ENCODE results near the gene NCMAP.
"Not testable (repeated sequence)": the region's sequence is repeated elsewhere in the genome, so short reads cannot be mapped to it uniquely, and the experiment has no call there.

The NCMAP gene, protein sequence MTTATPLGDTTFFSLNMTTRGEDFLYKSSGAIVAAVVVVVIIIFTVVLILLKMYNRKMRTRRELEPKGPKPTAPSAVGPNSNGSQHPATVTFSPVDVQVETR

DNA sequence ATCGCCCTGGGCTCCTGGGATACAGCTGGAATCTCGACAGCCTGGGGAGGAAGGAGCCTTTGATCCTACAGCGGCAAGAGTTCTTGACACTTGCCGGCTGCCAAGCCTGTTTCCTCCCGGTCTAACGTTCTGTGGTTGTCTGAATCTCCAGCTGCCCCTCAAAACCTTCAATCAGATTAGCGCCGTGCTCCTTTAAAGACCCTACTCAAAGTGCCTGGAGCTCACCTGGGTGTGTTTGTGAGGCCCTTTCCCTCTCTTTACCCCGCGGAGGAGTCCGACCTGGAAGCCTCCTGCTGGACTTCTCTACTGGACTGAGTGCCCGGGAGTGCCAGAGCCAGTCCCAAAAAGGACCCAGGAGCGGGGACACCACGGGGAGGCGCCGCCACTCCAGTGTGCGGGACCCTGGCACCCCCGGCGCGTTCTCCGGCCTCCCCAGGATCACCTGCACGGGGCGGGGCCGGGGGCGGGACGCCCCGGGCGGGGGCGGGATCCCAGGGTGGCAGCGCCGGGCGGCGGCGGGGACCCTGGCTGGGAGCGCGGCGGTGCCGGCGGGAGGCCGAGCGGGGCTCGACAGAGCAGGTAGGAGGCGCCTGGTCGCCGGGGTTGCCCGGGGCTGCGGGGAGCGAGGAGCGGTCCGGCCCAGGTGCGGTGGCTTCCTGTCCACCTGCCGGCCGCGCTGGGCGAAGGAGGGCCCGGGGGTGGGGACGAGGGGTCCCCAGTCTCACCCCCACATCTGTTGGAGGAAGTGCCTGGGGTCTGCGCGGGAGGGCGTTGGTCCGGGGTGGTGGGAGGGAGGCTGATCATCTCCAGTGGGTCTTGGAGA lies at the start of gene NCMAP:
NCMAP (plus strand) TSS at position 497 of the 823 bp plus-strand sequence. CDS start 39,344 bp downstream, outside the sequence.
- DNase-seq (ENCODE audit: low read depth) = peak; percentile 26

DNA sequence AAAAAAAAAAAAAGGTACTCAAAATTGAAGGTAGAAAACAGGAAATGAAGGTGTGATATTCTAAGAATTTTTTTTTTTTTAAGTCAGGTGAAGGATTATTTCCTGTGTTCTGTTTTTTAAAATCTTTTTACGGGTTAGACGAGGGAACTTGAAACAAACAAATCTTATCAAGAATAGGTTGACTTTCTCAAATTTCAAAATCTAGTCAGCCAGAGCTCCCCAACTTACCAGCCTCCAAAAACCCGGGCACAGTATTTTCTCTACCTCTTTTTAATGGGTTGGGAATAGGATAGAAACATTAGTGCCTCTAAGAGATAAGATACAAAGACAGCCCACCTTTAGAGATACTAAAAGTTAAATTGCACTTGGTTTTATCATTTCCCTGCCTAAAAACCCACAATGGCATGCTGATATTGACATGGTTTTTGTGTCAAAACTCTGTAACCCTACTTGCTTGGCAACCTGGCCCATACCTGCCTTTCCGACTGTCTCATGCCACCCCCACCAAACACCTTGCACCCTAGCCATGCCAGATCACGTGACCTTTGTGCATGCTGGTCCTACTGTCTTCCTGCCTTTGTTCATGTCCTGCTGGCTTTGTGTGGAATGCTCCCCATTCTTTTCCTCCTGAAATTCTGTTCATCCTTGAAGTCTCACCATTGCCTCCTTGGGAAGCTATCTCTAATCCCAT lies 49.1 kb upstream of the NCMAP start:
- DNase-seq (ENCODE audit: low read depth) = no peak

DNA sequence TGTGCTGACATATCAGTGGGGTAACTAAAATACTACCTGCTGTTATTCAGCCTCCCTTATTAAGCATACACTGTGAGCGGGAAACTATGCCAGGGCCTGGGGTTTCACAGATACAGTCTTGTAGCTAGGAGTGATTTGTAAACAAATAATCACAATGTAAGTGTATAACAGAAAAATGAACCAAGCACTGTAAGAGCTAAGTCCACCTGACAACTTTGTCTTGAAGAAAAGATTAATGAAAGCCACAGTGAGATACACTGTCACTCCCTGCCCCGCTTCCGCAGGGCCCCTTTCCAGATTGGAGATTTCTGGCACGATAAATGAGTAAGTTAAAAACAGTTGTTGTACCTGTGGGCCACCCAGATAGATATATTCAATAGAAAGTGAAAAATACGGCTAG lies 48.5 kb upstream of the NCMAP start:
- DNase-seq (ENCODE audit: low read depth) = peak; percentile 36

DNA sequence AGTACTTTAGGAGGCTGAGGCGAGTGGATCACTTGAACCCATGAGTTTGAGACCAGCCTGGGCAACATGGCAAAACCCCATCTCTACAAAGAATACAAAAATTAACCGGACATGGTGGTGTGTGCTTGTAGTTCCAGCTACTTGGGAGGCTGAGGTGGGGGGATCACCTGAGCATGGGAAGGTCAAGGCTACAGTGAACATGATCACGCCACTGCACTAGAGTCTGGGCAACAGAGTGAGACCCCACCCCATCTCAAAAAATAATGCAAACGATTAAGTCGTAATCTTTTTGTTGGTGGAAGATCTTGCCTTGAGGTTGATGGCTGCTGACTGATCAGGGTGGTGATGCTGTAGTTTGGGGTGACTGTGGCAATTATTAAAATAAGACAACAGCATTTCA lies 47.0 kb upstream of the NCMAP start:
- no peak for DNase-seq (ENCODE audit: low read depth)

DNA sequence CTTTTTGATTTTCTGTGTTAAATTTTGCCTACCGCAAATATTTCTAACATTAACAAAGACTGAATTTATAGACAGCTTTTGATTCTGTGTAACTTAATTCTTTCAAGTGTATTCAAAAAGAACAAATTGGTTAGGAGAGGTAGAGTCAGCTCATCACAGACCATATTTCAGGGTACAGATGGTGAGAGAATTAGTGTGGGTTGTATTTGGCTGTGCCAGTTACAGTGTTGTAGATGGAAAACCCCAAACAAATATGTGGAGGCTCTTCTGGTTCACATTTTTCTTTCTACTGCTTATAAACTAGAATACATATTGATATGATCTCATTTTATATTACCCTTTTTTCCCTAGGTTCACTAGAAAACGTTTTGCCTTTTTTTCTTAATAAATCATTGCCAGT lies 42.2 kb upstream of the NCMAP start:
- DNase-seq (ENCODE audit: low read depth) = no peak

DNA sequence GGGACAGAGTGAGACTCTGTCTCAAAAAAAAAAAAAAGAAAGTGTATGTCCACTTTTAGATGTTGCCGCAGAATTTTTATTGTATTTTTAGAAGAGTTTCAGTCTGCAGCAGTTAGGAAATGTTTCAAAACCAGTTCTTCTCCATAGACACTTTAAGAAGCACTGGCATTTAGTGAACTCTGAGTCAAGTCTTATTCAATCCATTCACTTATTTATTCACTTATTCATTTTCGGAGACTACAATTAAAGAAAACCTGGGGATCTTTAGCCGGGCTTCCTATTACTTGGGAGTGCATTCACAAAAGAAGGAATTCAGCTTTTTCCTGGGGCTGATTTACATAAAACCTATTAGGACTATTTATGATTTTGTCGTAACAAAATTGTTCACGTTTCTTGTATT lies 40.9 kb upstream of the NCMAP start:
- DNase-seq (ENCODE audit: low read depth) = no peak

DNA sequence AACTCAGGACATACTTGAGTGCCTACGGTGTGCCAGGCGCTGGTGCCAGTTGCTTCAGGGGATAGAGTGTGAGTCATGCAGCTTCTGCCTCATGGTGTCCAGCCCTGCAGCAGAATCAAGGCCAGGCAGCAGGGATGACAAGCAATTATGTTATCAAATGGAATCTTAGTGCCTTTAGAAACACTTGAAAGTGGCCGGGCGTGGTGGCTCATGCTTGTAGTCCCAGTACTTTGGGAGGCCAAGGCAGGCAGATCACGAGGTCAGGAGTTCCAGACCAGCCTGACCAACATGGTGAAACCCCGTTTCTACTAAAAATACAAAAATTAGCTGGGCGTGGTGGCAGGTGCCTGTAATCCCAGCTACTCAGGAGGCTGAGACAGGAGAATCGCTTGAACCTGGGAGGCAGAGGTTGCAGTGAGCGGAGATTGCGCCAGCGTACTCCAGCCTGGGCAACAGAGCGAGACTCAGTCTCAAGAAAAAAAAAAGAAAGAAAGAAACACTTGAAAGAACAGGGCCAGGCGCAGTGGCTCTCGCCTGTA lies 40.1 kb upstream of the NCMAP start:
- not testable (repeated sequence) for DNase-seq (ENCODE audit: low read depth)

DNA sequence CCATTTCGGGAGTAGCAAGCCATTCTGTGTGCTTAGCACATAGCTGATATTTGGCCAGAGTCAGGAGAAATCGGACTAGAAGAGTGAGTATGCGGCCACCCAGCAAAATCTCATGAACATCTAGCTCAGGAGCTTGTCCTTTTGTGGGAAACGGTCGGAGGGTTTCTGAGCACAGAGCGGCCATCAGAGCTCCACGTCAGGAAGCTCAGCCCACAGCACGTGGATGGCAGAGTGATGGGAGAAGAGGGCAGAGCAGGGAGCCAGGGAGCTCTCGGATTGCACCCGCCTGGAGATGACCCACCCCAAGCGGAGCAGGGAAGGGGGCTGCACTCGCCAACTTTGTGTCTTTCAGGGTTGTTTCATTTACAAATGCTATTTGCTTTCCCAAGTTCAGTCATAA lies 39.4 kb upstream of the NCMAP start:
- DNase-seq (ENCODE audit: low read depth) = no peak

DNA sequence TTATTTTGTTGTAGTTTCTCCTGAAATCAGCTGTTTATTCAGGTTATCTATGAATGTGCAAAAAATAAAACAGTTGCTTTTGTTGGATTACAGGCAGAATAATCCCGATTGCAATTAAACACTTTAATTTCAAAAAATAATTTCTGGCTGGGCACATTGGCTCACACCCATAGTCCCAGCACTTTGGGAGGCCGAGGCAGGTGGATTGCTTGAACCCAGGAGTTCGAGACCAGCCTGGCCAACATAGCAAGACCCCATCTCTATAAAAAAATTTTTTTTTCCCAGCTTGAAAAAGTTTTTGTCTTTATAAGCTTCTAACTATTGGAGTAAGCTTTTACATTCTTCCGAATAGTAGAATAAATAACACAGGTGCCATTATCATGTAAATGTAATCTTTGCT lies 38.0 kb upstream of the NCMAP start:
- DNase-seq (ENCODE audit: low read depth) = no peak

DNA sequence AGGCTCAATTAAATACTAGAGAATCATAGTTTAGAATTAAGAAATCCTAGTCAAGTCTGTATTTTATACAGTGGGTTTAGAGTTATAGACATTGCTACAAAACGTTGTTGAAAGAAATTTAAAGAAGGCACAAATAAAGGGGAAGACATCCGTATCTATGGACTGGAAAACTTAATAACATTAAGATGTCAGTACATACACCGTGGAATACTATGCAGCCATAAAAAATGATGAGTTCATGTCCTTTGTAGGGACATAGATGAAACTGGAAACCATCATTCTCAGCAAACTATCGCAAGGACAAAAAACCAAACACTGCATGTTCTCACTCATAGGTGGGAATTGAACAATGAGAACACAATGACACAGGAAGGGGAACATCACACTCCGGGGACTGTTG lies 35.6 kb upstream of the NCMAP start:
- not testable (repeated sequence) for DNase-seq (ENCODE audit: low read depth)

DNA sequence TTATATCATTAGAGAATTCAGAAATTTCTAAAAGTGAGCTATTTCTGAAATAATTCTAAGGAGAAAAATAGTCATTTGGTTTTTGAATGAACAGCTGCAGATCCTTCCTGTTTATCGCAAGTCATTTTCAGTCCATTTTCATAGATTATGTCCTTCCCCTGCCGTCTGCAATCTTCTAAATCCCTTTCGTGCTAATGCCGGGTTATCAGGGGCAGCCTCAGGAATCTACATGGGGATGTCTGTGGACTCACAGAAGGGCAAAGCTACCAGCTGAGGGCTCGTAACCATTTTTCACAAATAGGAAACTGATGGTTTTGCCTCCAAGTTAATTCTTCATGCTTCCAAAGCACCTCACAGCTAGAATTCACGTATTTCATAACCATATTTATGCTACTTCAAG lies 30.3 kb upstream of the NCMAP start:
- DNase-seq (ENCODE audit: low read depth) = no peak

DNA sequence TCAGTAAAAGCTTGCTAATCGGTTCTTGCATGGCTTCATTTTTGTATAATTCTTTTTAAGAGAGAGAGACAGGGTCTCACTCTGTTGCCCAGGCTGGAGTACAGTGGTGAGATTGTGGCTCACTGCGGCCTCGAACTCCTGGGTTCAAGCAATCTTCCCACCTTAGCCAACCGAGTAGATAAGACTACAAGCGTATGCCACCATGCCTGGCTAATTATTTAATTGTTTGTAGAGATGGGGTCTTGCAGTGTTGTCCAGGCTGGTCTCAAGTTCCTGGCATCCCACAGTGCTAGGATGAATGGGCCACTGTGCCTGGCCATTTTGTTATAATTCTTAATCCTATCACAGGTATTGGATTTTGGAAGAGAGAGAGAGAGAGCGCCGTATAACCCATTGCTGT lies 29.8 kb upstream of the NCMAP start:
- DNase-seq (ENCODE audit: low read depth) = no peak

DNA sequence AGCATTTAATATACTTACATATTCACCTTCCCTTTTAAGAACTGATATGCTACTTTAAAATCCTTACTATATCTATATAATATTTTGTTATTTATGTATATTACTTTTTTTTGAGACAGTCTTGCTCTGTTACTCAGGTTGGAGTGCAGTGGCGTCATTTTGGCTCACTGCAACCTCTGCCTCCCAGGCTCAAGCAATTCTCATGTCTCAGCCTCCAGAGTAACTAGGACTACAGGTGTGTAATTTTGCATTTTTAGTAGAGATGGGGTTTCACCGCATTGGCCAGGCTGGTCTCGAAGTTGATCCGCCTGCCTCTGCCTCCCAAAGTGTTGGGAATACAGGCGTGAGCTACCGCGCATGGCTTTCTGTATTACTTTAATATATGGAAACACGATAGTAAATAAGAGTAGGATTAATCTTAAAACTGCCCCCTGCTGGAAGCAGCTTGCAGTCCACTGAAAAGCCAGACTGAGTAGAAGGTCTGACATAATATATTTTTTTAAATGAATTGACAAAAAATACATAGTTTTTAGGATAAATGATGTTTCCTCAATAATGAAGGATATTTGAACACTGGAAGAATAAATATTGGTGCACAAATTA lies 28.8 kb upstream of the NCMAP start:
- DNase-seq (ENCODE audit: low read depth) = no peak

DNA sequence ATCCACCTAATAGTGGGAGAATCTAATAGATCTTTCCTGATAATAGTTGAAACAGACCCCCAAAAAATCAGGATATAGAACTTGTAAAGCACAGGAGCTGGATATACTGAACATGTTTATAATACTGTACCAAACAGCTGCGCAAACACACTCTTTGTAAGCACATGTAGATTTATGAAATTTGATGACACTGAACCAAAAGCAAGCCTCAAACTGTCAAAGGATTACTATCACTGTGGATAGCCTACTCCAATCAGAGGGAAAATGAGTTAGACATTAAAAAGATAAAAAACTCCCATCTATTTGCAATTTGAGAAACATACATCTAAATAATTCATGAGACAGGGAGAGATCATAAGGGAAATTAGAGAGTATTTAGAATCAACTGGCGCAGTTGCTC lies 27.1 kb upstream of the NCMAP start:
- DNase-seq (ENCODE audit: low read depth) = no peak

DNA sequence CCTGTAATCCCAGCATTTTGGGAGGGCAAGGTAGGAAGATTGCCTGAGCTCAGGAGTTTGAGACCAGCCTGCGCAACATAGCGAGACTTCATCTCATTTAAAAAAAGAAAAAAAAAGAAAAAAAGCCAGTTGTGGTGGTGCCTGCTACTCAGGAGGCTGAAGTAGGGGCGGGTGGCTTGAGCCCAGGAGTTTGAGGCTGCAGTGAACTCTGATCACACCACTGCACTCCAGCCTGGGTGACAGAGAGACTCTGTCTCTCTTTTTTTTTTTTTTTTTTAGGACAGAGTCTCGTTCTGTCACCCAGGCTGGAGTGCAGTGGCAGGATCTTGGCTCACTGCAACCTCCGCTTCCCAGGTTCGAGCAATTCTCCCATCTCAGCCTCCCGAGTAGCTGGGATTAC lies 26.6 kb upstream of the NCMAP start:
- not testable (repeated sequence) for DNase-seq (ENCODE audit: low read depth)

DNA sequence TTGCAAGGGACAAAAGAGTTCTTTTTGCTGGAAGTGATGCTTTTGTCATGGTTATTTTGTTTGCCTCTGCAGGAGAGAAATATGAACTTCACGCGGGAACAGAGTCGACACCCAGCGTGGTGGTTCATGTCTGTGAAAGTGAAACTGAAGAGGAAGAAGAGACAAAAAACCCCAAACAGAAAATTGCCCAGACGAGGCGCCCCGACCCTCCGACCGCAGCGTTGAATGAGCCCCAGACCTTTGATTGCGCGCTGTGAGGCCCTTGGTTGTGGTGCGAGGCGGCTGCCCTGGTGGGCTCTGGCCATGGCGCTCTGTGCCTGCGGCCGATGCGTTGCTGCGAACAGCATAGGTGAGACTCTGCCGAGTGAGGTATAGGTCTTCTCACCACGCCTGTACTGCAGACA lies 20.9 kb upstream of the NCMAP start:
- peak; percentile 69 for DNase-seq (ENCODE audit: low read depth)

DNA sequence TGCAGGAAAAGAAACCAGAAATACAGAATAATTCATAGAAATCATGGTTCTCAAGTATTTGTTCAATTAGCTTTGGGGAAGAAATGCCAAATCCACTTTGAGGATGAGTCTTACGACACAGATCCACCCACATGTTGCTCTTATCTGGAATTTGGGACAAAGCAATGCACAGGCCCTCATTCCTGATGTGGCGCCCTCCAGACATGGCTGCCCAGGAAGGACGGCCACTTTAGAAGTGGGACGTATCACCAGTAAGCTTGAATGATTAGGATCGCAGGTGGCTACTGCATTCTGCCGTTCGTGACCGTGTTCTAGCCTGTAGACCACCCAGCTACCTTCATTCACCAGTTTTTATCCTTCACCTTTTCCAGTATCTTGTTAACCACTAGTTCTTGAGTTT lies 20.1 kb upstream of the NCMAP start:
- no peak for DNase-seq (ENCODE audit: low read depth)

DNA sequence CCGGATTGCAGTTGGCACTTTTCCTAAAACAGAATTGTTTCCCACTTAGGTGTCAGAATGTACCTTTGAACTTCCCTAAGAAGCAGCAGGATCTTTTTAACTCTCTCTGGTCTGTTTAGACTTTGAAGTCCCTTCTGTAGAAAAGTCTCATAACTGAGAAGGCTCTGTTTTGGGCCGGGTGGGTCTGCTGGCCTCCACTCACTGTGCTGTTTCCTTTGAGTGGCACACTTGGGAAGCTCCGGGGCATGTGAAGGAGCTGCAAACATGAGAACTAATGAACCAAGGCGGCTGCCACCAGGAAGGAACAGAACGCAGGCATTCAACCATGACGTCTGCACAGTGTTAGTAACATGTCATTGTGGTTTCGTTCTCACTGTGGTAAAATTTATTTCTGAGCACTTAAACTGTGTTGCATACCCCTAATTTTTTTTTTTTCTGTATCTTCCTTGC lies 19.5 kb upstream of the NCMAP start:
- peak; percentile 77 for DNase-seq (ENCODE audit: low read depth)

DNA sequence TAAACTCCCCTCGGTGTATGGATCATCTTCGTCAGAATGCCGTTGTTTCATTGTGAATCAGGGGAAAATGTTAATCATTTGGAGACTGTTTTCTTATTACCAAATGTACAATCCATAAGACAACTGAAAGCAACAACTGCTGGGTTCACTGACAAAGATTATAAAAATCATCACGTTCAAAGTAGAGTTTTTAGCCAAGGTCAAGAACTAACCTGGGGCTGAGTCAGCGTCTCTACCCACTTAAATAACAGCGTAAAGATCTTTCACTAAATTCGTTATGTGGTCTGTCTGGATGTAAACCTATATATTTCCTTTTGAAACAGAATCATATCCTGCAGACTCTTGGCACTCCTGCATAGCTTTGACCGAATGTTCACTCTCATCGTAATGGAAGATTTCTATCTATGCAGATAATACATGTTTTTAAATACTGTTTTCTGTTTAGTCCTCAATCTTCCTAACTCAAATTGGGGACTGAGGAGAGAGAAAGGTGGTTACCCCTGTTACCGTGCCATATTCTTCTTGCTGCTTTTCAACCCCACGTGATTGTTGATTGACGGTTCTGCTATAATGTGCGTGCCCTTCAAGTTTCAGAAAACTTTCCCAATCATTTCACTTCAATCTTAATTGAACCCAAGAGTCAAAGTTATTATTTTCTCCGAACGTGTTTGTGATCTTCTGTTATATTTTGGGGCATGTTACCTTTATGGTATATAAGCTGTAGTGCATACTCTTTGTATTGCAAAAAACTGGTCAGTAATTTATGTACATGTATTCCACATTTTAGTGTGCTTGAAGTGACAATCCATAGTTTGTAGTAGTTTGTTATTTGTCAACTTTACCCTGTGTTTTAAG lies 15.6 kb upstream of the NCMAP start:
- DNase-seq (ENCODE audit: low read depth) = no peak

DNA sequence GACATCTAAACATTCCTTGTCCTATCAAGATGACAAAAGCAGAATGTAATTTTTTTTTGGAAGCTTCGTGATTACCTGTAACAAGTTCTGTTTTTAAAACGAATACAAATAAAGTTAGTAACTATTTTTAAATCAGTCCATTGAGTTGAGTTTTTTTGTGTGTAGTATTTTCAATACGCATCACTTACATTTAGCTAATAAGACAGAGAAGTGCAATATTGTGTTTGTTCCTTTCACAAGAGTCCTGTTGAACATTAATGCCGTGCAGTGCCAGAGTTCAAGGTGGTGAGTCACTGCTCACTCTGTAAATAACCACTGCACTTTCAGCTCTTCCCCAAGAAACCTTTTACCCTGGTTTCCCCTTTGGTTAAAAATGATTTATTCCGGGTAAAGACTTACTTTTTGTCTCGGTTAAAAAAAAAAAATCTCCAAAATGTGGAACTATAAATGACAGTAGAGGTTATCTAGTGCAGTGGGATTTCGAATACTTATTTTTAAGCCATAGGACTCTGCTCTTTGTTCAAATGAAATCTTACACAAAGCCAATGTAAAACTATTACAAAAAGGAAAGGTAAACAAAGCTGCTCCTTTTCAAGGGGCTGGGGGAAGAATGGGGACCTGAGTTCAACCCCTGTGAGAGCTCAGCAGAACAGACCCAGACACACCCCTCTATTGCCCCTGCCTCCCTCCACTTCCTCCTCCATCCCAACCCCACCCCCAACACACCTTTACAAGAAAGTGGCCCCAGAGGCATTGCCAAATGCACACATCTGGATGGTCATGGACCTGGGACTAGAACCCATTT lies 14.8 kb upstream of the NCMAP start:
- DNase-seq (ENCODE audit: low read depth) = no peak
